Peyer's patch (tissue), 4 donors: Measurements from ENCODE around the gene NHLRC2.
"Not testable (repeated sequence)": the region's sequence is repeated elsewhere in the genome, so short reads cannot be mapped to it uniquely, and the experiment has no call there.

Experiments used
- CTCF ChIP-seq, 6 experiments: fragments of 450-650 bp in 4 of 6; fragments of 200-600 bp in 2 of 6; sonication (generic) in 1 of 6; IDR thresholded peaks; one replicate each; pipeline ENCODE4 v1.5.1; 2017 to 2019; ENCODE audit warnings: antibody characterized with exemption in 6 of 6, mild to moderate bottlenecking in 3 of 6, moderate library complexity in 1 of 6
- POLR2A ChIP-seq, 2 donors: fragments of 450-650 bp; IDR thresholded peaks; one replicate each; pipeline ENCODE4 v1.5.1; 2017; ENCODE audit warnings: antibody characterized with exemption in 2 of 2, mild to moderate bottlenecking in 2 of 2, moderate library complexity in 2 of 2

- TF ChIP-seq CTCF, POLR2A (IDR thresholded peaks at IDR 0.05): not testable (repeated sequence)
These were observed 25.9 kb upstream of the NHLRC2 start for GRCh38 chr10:113828567-113828966.
